AG10803 (cell line): Measurements from ENCODE around the gene SH3GL3.

Experiments used
- DNase-seq: peaks from one replicate; pipeline ENCODE4 v3.0.0; 2010; ENCODE audit warnings: low read depth
- H3K4me3 ChIP-seq: 2 replicates; pipeline ENCODE4 v1.5.1; 2011; ENCODE audit warnings: mild to moderate bottlenecking, low read length, control low read depth
- CTCF ChIP-seq: conservative IDR thresholded peaks from 2 replicates; pipeline ENCODE4 v1.5.1; 2011; ENCODE audit warnings: mild to moderate bottlenecking, low read length, control low read depth, inconsistent platforms

Gene SH3GL3

GRCh38 chr15:83422541-83422940 is 24.6 kb upstream of the SH3GL3 start:
- H3K4me3 ChIP-seq: no peak overlapping the region
- TF ChIP-seq CTCF: no peak
- no peak for DNase-seq

GRCh38 chr15:83424101-83424500 is 23.0 kb upstream of the SH3GL3 start:
- DNase-seq: no peak
- no peak for TF ChIP-seq CTCF
- H3K4me3 ChIP-seq: no peak overlapping the region

GRCh38 chr15:83430441-83430840 is 16.7 kb upstream of the SH3GL3 start:
- DNase-seq: peak; percentile 82
- H3K4me3 ChIP-seq: no peak overlapping the region
- no peak for TF ChIP-seq CTCF

- no peak overlapping the region for H3K4me3 ChIP-seq
- DNase-seq: no peak
- no peak for TF ChIP-seq CTCF
These were observed 15.6 kb upstream of the SH3GL3 start for GRCh38 chr15:83431521-83431920.

GRCh38 chr15:83435202-83435601 is 11.9 kb upstream of the SH3GL3 start:
- no peak for TF ChIP-seq CTCF
- no peak overlapping the region for H3K4me3 ChIP-seq
- no peak for DNase-seq

- no peak for DNase-seq
- no peak for TF ChIP-seq CTCF
- no peak overlapping the region for H3K4me3 ChIP-seq
These were observed 11.4 kb upstream of the SH3GL3 start for GRCh38 chr15:83435782-83436181.

- H3K4me3 ChIP-seq: no peak overlapping the region
- TF ChIP-seq CTCF: peak; percentile 80
- peak; percentile 63 for DNase-seq
These were observed 10.5 kb upstream of the SH3GL3 start for GRCh38 chr15:83436513-83437158.
